Esophagus squamous epithelium (tissue), 5 donors: ENCODE data around the gene TRA2B. TPM values are rescaled to one million over a fixed set of nuclear protein-coding genes. Genes with fewer than 3 reads are reported as not detected.

Experiments used
- DNase-seq: peaks from one replicate; lab custom pipeline; 2025; lab: John Stamatoyannopoulos, UW
- H3K27ac ChIP-seq, 4 donors: fragments of 200-600 bp; sonication (generic); one replicate each; pipeline ENCODE4 v1.5.1; 2016 to 2019; ENCODE audit warnings: mild to moderate bottlenecking in 1 of 4
- H3K27me3 ChIP-seq, 4 donors: fragments of 200-600 bp; sonication (generic); 1 replicate in 3 of 4; 2 replicates in 1 of 4; pipeline versions ENCODE4 v1.5.1 to v1.6.0; 2017 to 2021; ENCODE audit warnings: antibody characterized with exemption in 1 of 4
- H3K36me3 ChIP-seq, 3 donors: fragments of 200-600 bp; sonication (generic); one replicate each; pipeline ENCODE4 v1.5.1; 2016 to 2019
- H3K4me1 ChIP-seq, 3 donors: fragments of 200-600 bp; sonication (generic); one replicate each; pipeline ENCODE4 v1.5.1; 2017 to 2019
- H3K4me3 ChIP-seq, 4 donors: fragments of 200-600 bp; sonication (generic); 1 replicate in 3 of 4; 2 replicates in 1 of 4; pipeline ENCODE4 v1.5.1; 2016 to 2019; ENCODE audit warnings: mild to moderate bottlenecking in 2 of 4, moderate library complexity in 1 of 4
- H3K9me3 ChIP-seq, 3 donors: fragments of 200-600 bp; sonication (generic); one replicate each; pipeline ENCODE4 v1.5.1; 2016 to 2019
- POLR2A ChIP-seq, 4 donors: fragments of 450-650 bp; IDR thresholded peaks; one replicate each; pipeline ENCODE4 v1.6.1; 2017; ENCODE audit warnings: antibody characterized with exemption in 4 of 4, mild to moderate bottlenecking in 4 of 4, moderate library complexity in 3 of 4
- WGBS, 2 donors: methylation state at CpG; one replicate each; pipeline ENCODE4 v1.1.5; 2018; 5-methylcytosine and 5-hydroxymethylcytosine counted together
- intact Hi-C: fragments of 100-400 bp; cut with DNase I; formaldehyde crosslinking; loops from one replicate; pipeline ENCODE4 v1.15.0; 2022
- total RNA-seq, 4 donors: library from RNA; depleted of rRNA; stranded (reverse); fragments of >200 nt; gene quantifications; one replicate each; pipeline ENCODE4 v1.1.0, GENCODE V29; 2016
- TF ChIP-seq, protein P1 (sequence below), 6 experiments: fragments of 450-650 bp in 4 of 6; fragments of 200-600 bp in 2 of 6; sonication (generic) in 2 of 6; IDR thresholded peaks; one replicate each; pipeline ENCODE4 v1.5.1; 2016 to 2019; ENCODE audit warnings: antibody characterized with exemption in 6 of 6, mild to moderate bottlenecking in 4 of 6, moderate library complexity in 4 of 6
- donor health status: DM: yes; HTN: yes; CAD: no.

The TRA2B gene
- total RNA-seq = 100 to 1,000 TPM in 3 of 4 donors, 10 to 100 TPM in 1; 83.3 to 396 (median 171) TPM

DNA sequence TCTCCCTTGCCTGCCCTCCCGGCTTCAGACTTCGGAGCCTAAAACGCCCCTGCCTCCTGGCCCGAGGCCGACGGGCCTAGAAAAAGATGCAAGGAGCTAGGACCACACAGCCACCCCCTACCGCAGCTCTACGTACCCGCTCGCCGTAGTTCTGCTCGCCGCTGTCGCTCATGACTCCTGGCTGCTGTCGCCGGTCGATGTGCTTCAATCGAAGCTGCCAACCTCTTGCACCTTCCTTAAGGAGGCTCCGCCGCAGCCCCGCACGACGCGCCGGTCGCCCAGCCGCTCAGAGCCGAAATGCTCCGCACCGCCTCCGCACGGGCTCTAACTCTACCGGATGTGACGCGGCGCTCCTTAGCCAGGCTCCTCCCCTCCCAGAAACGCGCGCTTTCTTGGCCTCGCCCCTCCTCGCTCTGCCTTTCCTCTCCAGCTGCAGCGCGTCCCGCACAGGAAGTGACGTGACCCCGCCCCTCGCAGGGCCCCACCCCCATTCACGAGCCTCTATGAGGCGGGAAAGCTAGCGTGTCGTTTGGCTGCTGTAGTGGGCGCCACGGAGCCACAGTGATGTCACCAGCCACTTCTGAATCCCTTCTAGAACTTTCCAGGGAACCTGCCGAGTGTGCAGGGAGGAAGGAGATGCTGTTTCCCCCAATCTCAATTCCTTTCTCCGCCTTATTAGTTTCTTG is at the start of gene TRA2B:
Gene TRA2B, minus strand, starts transcription at position 326 of the 686 bp plus-strand sequence. Its CDS starts 154 bp downstream, at position 172.
- WGBS, 2 donors = 3% methylated on average over 21 to 29 of the region's 55 CpGs
- Histone ChIP-seq H3K4me3 (peak within 1 kb of the TSS; percentile 57 to 100 (median 97)), H3K4me1 (peaks cover 12 to 40% (median 13%) of the 10 kb centered on the region in 3 donors), H3K27me3 (no peaks in the 10 kb centered on the region), H3K36me3 (no peaks in the 10 kb centered on the region), H3K27ac (peak within 1 kb of the TSS; percentile 94 to 100 (median 100)), H3K9me3 (no peaks in the 10 kb centered on the region)
- intact Hi-C loops = no loop called here
- DNase-seq = peak; percentile 95
- peak; percentile 36 to 100 (median 100) for TF ChIP-seq POLR2A (IDR thresholded peaks at IDR 0.05)
- TF ChIP-seq, protein P1, sequence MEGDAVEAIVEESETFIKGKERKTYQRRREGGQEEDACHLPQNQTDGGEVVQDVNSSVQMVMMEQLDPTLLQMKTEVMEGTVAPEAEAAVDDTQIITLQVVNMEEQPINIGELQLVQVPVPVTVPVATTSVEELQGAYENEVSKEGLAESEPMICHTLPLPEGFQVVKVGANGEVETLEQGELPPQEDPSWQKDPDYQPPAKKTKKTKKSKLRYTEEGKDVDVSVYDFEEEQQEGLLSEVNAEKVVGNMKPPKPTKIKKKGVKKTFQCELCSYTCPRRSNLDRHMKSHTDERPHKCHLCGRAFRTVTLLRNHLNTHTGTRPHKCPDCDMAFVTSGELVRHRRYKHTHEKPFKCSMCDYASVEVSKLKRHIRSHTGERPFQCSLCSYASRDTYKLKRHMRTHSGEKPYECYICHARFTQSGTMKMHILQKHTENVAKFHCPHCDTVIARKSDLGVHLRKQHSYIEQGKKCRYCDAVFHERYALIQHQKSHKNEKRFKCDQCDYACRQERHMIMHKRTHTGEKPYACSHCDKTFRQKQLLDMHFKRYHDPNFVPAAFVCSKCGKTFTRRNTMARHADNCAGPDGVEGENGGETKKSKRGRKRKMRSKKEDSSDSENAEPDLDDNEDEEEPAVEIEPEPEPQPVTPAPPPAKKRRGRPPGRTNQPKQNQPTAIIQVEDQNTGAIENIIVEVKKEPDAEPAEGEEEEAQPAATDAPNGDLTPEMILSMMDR (IDR thresholded peaks at IDR 0.05) = peak in 1 of 6 experiments; percentile 9

DNA sequence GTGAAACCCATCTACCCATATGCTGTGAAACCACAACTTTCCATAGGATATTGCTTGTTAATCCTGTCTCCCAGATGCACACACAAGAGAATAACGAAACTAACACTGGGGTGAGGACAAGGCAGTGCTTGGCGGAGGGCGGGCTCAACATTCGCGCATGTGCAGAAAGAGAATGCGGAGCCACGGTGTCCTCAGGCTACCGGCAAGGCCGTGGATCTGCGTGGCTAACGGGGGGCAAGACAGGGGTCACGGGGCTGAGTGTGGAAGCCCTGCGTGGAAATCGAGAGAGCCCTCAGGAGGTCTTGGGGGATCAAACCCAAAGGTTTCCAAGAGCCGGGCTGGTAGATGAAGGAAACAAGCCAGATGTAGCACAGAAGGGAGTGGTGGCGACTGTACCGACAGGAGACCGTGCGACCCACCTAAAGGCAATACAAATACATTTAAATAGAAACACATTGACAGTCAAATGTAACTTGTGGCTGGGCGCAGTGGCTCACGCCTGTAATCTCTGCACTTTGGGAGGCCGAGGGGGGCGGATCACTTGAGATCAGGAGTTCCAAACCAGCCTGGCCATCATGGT is 48.5 kb upstream of the TRA2B start:
- Histone ChIP-seq H3K9me3 (no peaks in the 10 kb centered on the region), H3K4me3 (no peak overlapping the region), H3K27me3 (peaks cover 0 to 16% (median 2%) of the 10 kb centered on the region in 4 donors), H3K4me1 (peaks cover 0 to 15% (median 11%) of the 10 kb centered on the region in 3 donors), H3K36me3 (no peaks in the 10 kb centered on the region), H3K27ac (no peak overlapping the region)
- no peak for DNase-seq
- intact Hi-C loops = loop anchor here (10.0 kb wide), 1 partner anchor 559 kb away; the partner anchor contains the start of gene CRYGS
- TF ChIP-seq POLR2A (IDR thresholded peaks at IDR 0.05) = no peak
- TF ChIP-seq, protein P1 (IDR thresholded peaks at IDR 0.05) = no peak
- 89 to 94% methylated on average over 22 of the region's 23 CpGs for WGBS, 2 donors

DNA sequence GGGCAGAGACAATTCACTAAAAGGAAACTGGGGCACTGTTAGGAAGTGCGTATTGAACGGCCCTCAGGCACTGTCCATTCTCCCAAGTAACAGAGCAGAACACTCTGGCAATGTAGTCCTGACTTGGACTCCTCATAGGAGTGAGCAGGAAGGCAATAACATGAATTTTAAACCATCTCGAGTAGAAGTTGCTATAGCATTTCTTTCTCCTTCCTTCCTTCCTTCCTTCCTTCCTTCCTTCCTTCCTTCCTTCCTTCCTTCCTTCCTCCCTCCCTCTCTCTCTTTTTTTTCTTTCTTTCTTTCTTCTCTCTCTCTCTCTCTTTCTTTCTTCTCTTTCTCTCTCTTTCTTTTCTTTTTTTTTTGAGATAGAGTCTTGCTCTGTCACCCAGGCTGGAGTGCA is 46.4 kb upstream of the TRA2B start:
- peaks cover 0 to 16% (median 2%) of the 10 kb centered on the region in 4 donors for H3K27me3 ChIP-seq
- H3K4me1 ChIP-seq = peaks cover 0 to 15% (median 11%) of the 10 kb centered on the region in 3 donors
- intact Hi-C loops = loop anchor here (5.0 to 10.0 kb wide), 3 partner anchors 258 to 561 kb away; partner anchors contain the start of gene CRYGS
- DNase-seq = no peak
- WGBS, 2 donors = 50 to 53% methylated on average over 3 of the region's 3 CpGs
- no peak overlapping the region for H3K27ac ChIP-seq
- H3K36me3 ChIP-seq = peaks cover 0 to 10% (median 0%) of the 10 kb centered on the region in 3 donors
- H3K9me3 ChIP-seq = no peaks in the 10 kb centered on the region
- no peak for TF ChIP-seq POLR2A (IDR thresholded peaks at IDR 0.05)
- TF ChIP-seq, protein P1 (IDR thresholded peaks at IDR 0.05) = no peak
- H3K4me3 ChIP-seq = no peak overlapping the region

DNA sequence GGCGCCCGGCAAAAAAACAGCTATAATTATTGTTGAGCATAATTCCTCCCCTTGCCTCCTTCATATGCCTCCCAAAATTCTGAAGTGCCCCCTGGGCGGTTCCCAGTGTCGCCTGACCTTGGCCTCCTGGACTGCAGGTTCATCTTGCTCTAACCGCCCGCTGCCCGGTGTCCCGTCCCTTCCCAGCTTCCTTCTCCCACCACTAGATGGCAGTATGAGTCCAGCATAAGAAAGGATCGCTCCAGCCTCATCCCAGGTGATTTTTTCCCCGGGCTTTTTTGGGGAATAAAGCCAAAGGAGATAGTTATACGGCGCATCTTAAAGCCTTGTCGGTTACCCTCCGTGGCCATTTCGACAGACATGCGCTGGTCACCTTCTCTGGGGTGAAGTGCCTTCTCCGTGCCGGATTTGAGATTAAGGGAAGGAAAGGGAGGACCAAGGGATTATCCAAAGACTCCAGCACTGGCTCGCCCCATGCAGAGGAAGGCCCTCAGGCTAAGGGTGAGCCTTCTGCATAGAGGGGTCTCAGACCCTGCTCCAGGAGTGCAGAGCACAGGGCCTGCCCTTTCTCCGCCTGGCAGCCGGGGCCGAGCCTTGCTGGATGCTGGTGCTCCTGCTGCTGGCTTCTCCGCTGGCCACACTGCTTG is 45.8 kb upstream of the TRA2B start:
- no peak for DNase-seq
- TF ChIP-seq POLR2A (IDR thresholded peaks at IDR 0.05) = no peak
- TF ChIP-seq, protein P1 (IDR thresholded peaks at IDR 0.05) = peak; percentile 84 to 94 (median 90)
- H3K36me3 ChIP-seq = peaks cover 0 to 10% (median 0%) of the 10 kb centered on the region in 3 donors
- WGBS, 2 donors = 2% methylated on average over 8 to 10 of the region's 23 CpGs
- H3K4me1 ChIP-seq = peaks cover 0 to 15% (median 11%) of the 10 kb centered on the region in 3 donors
- H3K9me3 ChIP-seq = no peaks in the 10 kb centered on the region
- no peak overlapping the region for H3K4me3 ChIP-seq
- peaks cover 0 to 16% (median 2%) of the 10 kb centered on the region in 4 donors for H3K27me3 ChIP-seq
- H3K27ac ChIP-seq = no peak overlapping the region
- intact Hi-C loops = loop anchor here (5.0 to 10.0 kb wide), 3 partner anchors 259 to 561 kb away; partner anchors contain the start of gene CRYGS
